Thyroid gland (tissue), 4 donors: Measurements from ENCODE around the gene ABAT. TPM values are rescaled to one million over a fixed set of nuclear protein-coding genes. Genes with fewer than 3 reads are reported as not detected.

Experiments
- DNase-seq, 2 donors: peaks; one replicate each; pipeline ENCODE4 v3.0.0-alpha.2; 2019
- H3K27ac ChIP-seq, 3 donors: fragments of 200-600 bp; sonication (generic); 1 replicate in 2 of 3; 2 replicates in 1 of 3; pipeline ENCODE4 v1.5.1; 2016 to 2019; ENCODE audit warnings: mild to moderate bottlenecking in 1 of 3, moderate library complexity in 1 of 3
- H3K27me3 ChIP-seq: fragments of 200-600 bp; sonication (generic); one replicate; pipeline ENCODE4 v1.5.1; 2019
- H3K36me3 ChIP-seq, 2 donors: fragments of 200-600 bp; sonication (generic); one replicate each; pipeline ENCODE4 v1.5.1; 2016 to 2019
- H3K4me1 ChIP-seq, 2 donors: fragments of 200-600 bp; sonication (generic); one replicate each; pipeline ENCODE4 v1.5.1; 2017 to 2019
- H3K4me3 ChIP-seq, 3 donors: fragments of 200-600 bp; sonication (generic); replicated peaks in 1 of 3; 1 replicate in 2 of 3; 2 replicates in 1 of 3; pipeline ENCODE4 v1.5.1; 2016; ENCODE audit warnings: mild to moderate bottlenecking in 1 of 3
- H3K9me3 ChIP-seq: fragments of 200-600 bp; sonication (generic); one replicate; pipeline ENCODE4 v1.5.1; 2017
- POLR2A ChIP-seq, 2 donors: fragments of 450-650 bp; IDR thresholded peaks; one replicate each; pipeline ENCODE4 v1.6.1; 2017; ENCODE audit warnings: antibody characterized with exemption in 2 of 2, mild to moderate bottlenecking in 2 of 2, moderate library complexity in 1 of 2
- WGBS, 2 donors: methylation state at CpG; one replicate each; pipeline ENCODE4 v1.1.5; 2017; 5-methylcytosine and 5-hydroxymethylcytosine counted together
- intact Hi-C: fragments of 100-400 bp; cut with DNase I; formaldehyde crosslinking; loops from one replicate; pipeline ENCODE4 v1.15.1; 2023
- total RNA-seq, 4 donors: library from RNA; depleted of rRNA; stranded (reverse); fragments of >200 nt; gene quantifications; one replicate each; pipeline ENCODE4 v1.2.3, GENCODE V29; 2016
- TF ChIP-seq, protein P1 (sequence below), 6 experiments: fragments of 200-600 bp in 3 of 6; fragments of 450-650 bp in 3 of 6; sonication (generic) in 3 of 6; IDR thresholded peaks; one replicate each; pipeline ENCODE4 v1.5.1; 2016 to 2019; ENCODE audit warnings: antibody characterized with exemption in 6 of 6, mild to moderate bottlenecking in 2 of 6, inconsistent platforms in 1 of 6, moderate library complexity in 1 of 6

ABAT gene
- total RNA-seq, 4 donors from 2014 or later, result 10.9 to 53.7 (median 35.9) TPM

GRCh38 chr16:8720080-8720966 lies 45.9 kb downstream of the ABAT start:
- no peaks in the 10 kb centered on the region for H3K27me3 ChIP-seq
- peak; percentile 70 to 73 for DNase-seq
- 32 to 34% methylated on average over 14 of the region's 14 CpGs for WGBS, 2 donors
- H3K27ac ChIP-seq, result peak overlapping the region; percentile 6 to 44 (median 38)
- no peaks in the 10 kb centered on the region for H3K9me3 ChIP-seq
- H3K4me3 ChIP-seq, result no peak overlapping the region
- peaks cover 13 to 28% of the 10 kb centered on the region in 2 donors for H3K4me1 ChIP-seq
- H3K36me3 ChIP-seq, result no peaks in the 10 kb centered on the region
- intact Hi-C loops, result no loop called here
- TF ChIP-seq POLR2A (IDR thresholded peaks at IDR 0.05), result no peak
- TF ChIP-seq, protein P1, sequence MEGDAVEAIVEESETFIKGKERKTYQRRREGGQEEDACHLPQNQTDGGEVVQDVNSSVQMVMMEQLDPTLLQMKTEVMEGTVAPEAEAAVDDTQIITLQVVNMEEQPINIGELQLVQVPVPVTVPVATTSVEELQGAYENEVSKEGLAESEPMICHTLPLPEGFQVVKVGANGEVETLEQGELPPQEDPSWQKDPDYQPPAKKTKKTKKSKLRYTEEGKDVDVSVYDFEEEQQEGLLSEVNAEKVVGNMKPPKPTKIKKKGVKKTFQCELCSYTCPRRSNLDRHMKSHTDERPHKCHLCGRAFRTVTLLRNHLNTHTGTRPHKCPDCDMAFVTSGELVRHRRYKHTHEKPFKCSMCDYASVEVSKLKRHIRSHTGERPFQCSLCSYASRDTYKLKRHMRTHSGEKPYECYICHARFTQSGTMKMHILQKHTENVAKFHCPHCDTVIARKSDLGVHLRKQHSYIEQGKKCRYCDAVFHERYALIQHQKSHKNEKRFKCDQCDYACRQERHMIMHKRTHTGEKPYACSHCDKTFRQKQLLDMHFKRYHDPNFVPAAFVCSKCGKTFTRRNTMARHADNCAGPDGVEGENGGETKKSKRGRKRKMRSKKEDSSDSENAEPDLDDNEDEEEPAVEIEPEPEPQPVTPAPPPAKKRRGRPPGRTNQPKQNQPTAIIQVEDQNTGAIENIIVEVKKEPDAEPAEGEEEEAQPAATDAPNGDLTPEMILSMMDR (IDR thresholded peaks at IDR 0.05), result no peak

DNA sequence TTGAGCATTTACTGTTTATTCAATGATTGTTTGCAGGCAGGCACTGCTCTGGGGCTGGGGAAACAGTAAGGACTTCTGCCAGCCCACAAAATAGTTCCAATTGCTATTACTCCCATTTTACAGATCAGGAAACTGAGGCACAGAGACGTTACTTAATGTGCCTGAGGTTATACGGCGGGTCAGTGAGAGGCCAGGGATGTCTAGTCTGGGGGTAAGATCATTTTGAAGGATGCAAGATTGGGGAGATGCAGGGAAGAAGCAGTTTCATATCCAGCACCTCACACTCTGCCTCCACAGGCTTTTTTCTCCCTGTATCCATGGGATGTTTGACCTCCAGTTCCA lies 46.5 kb downstream of the ABAT start:
- peaks cover 13 to 28% of the 10 kb centered on the region in 2 donors for H3K4me1 ChIP-seq
- WGBS, 2 donors, result 40 to 62% methylated on average over 3 of the region's 3 CpGs
- no peak for DNase-seq
- no peak overlapping the region for H3K4me3 ChIP-seq
- intact Hi-C loops, result no loop called here
- no peaks in the 10 kb centered on the region for H3K27me3 ChIP-seq
- TF ChIP-seq POLR2A (IDR thresholded peaks at IDR 0.05), result no peak
- TF ChIP-seq, protein P1 (IDR thresholded peaks at IDR 0.05), result no peak
- H3K36me3 ChIP-seq, result no peaks in the 10 kb centered on the region
- H3K9me3 ChIP-seq, result no peaks in the 10 kb centered on the region
- H3K27ac ChIP-seq, result peak overlapping the region in 2 of 3 donors; percentile 38 to 44

GRCh38 chr16:8721336-8722024 lies 47.1 kb downstream of the ABAT start:
- Histone ChIP-seq H3K9me3 (no peaks in the 10 kb centered on the region), H3K4me1 (peaks cover 13 to 28% of the 10 kb centered on the region in 2 donors), H3K27ac (peak overlapping the region in 2 of 3 donors; percentile 38 to 44), H3K36me3 (no peaks in the 10 kb centered on the region), H3K4me3 (no peak overlapping the region), H3K27me3 (no peaks in the 10 kb centered on the region)
- peak; percentile 45 to 54 for DNase-seq
- WGBS, 2 donors, result 33 to 40% methylated on average over 14 of the region's 14 CpGs
- no peak for TF ChIP-seq POLR2A (IDR thresholded peaks at IDR 0.05)
- TF ChIP-seq, protein P1 (IDR thresholded peaks at IDR 0.05), result no peak
- intact Hi-C loops, result no loop called here

- Histone ChIP-seq H3K36me3 (no peaks in the 10 kb centered on the region), H3K27me3 (no peaks in the 10 kb centered on the region), H3K9me3 (no peaks in the 10 kb centered on the region), H3K27ac (peak overlapping the region in 1 of 3 donors; percentile 44), H3K4me3 (no peak overlapping the region), H3K4me1 (peaks cover 13 to 30% of the 10 kb centered on the region in 2 donors)
- DNase-seq, result no peak
- intact Hi-C loops, result no loop called here
- TF ChIP-seq POLR2A (IDR thresholded peaks at IDR 0.05), result no peak
- TF ChIP-seq, protein P1 (IDR thresholded peaks at IDR 0.05), result no peak
- 71 to 76% methylated on average over 4 of the region's 4 CpGs for WGBS, 2 donors
Measured at GRCh38 chr16:8722025-8722348, 47.6 kb downstream of the ABAT start.
